PC-9 (cell line): ENCODE results near the gene UBAP2L. TPM values are rescaled to one million over a fixed set of nuclear protein-coding genes. Genes with fewer than 3 reads are reported as not detected.

Experiments used
- BruUV-seq: library from RNA; stranded (reverse); fragments of 400-500 nt; replicated peaks from 2 replicates; lab custom pipeline; 2021; lab: Mats Ljungman, UMichigan
- CTCF ChIA-PET: fragments of 300-600 bp; sonication (Branson Sonifier 250); formaldehyde crosslinking; loops from one replicate; lab custom pipeline; 2022; ENCODE audit warnings: antibody characterized with exemption; lab: Charles Lee
- POLR2A ChIA-PET: fragments of 300-600 bp; sonication (Branson Sonifier 250); formaldehyde crosslinking; loops from one replicate; lab custom pipeline; 2022; ENCODE audit warnings: antibody characterized with exemption; ENCODE audit not compliant: unreplicated experiment; lab: Charles Lee
- DNase-seq, 2 experiments: peaks; one replicate each; pipeline versions ENCODE4 v3.0.0 to v3.0.0-alpha.2; 2015 to 2022; ENCODE audit warnings: mixed read lengths in 1 of 2
- H2AFZ ChIP-seq: fragments of 200-600 bp; sonication (generic); 2 replicates; pipeline ENCODE4 v1.8.1; 2017; ENCODE audit warnings: antibody characterized with exemption
- H3F3A ChIP-seq: fragments of 200-600 bp; sonication (generic); 2 replicates; pipeline ENCODE4 v1.8.1; 2017; ENCODE audit warnings: antibody characterized with exemption, mild to moderate bottlenecking, low read depth; ENCODE audit not compliant: insufficient read depth
- H3K27ac ChIP-seq: fragments of 200-600 bp; sonication (generic); 2 replicates; pipeline ENCODE4 v1.6.1; 2016; ENCODE audit warnings: mixed run types
- H3K27me3 ChIP-seq: fragments of 200-600 bp; sonication (generic); 2 replicates; pipeline ENCODE4 v1.6.1; 2016; ENCODE audit warnings: low read depth, mixed run types; ENCODE audit not compliant: insufficient read depth
- H3K36me3 ChIP-seq: fragments of 200-600 bp; sonication (generic); 2 replicates; pipeline ENCODE4 v1.6.1; 2016; ENCODE audit warnings: low read depth, mixed run types
- H3K4me1 ChIP-seq: fragments of 200-600 bp; sonication (generic); replicated peaks from 2 replicates; pipeline ENCODE4 v1.6.1; 2016; ENCODE audit warnings: mixed run types; ENCODE audit not compliant: insufficient read depth
- H3K4me2 ChIP-seq: fragments of 200-600 bp; sonication (generic); 2 replicates; pipeline ENCODE4 v1.6.1; 2017; ENCODE audit warnings: mixed run types
- H3K4me3 ChIP-seq: fragments of 200-600 bp; sonication (generic); 2 replicates; pipeline ENCODE4 v1.6.1; 2016; ENCODE audit warnings: mixed run types
- H3K79me2 ChIP-seq: fragments of 200-600 bp; sonication (generic); 2 replicates; pipeline ENCODE4 v1.6.1; 2017; ENCODE audit warnings: low read depth, mixed run types
- H3K9me2 ChIP-seq: fragments of 200-600 bp; sonication (generic); 2 replicates; pipeline ENCODE4 v1.8.1; 2017; ENCODE audit warnings: mild to moderate bottlenecking; ENCODE audit not compliant: insufficient read depth
- H3K9me3 ChIP-seq: fragments of 200-600 bp; sonication (generic); 2 replicates; pipeline ENCODE4 v1.8.1; 2016; ENCODE audit warnings: low read depth; ENCODE audit not compliant: insufficient read depth
- H4K20me1 ChIP-seq: fragments of 200-600 bp; sonication (generic); 2 replicates; pipeline ENCODE4 v1.8.1; 2017; ENCODE audit not compliant: insufficient read depth
- CTCF ChIP-seq: fragments of 200-600 bp; sonication (generic); conservative IDR thresholded peaks from 2 replicates; pipeline ENCODE4 v1.6.1; 2017; ENCODE audit warnings: mixed run types, antibody characterized with exemption, mild to moderate bottlenecking, moderate library complexity
- EZH2 ChIP-seq: fragments of 200-600 bp; sonication (generic); IDR thresholded peaks from 2 replicates; pipeline ENCODE4 v1.8.0; 2017; ENCODE audit warnings: antibody characterized with exemption, low read depth
- intact Hi-C: fragments of 100-400 bp; cut with micrococcal nuclease; formaldehyde crosslinking; loops from one replicate; pipeline ENCODE4 v1.10.0; 2022; ENCODE audit not compliant: unreplicated experiment
- total RNA-seq: library from RNA; stranded (reverse); gene quantifications from 2 replicates; pipeline ENCODE4 v1.2.3, GENCODE V29; 2021

The UBAP2L gene
- total RNA-seq, 1 experiment from 2014 or later, result 157 TPM

GRCh38 chr1:154212083-154212482 is 8.7 kb upstream of the UBAP2L start:
- Histone ChIP-seq H3F3A (peaks cover 42% of the 10 kb centered on the region), H3K79me2 (peaks cover 19% of the 10 kb centered on the region), H3K4me1 (no peaks in the 10 kb centered on the region), H3K36me3 (peaks cover 25% of the 10 kb centered on the region), H3K9me2 (no peaks in the 10 kb centered on the region), H3K9me3 (no peaks in the 10 kb centered on the region), H3K27ac (no peak overlapping the region), H3K27me3 (no peaks in the 10 kb centered on the region), H3K4me3 (no peak overlapping the region), H2AFZ (no peak overlapping the region), H3K4me2 (no peak overlapping the region), H4K20me1 (peaks cover 13% of the 10 kb centered on the region)
- CTCF ChIA-PET, result no interaction called here
- BruUV-seq, result no TSS peak
- intact Hi-C loops, result no loop called here
- TF ChIP-seq EZH2, result no peak
- no peak for TF ChIP-seq CTCF
- DNase-seq, result no peak
- POLR2A ChIA-PET, result interaction anchor here (0.5 kb wide), 1 partner anchor 883 kb away, joined by 16 read pairs; no protein-coding TSS in a partner anchor

- no peaks in the 10 kb centered on the region for H3K27me3 ChIP-seq
- peaks cover 38% of the 10 kb centered on the region for H3F3A ChIP-seq
- intact Hi-C loops, result no loop called here
- H3K4me2 ChIP-seq, result no peak overlapping the region
- BruUV-seq, result no TSS peak
- H4K20me1 ChIP-seq, result peaks cover 9% of the 10 kb centered on the region; the same call in 1 of the 2 replicates
- POLR2A ChIA-PET, result no interaction called here
- peaks cover 4% of the 10 kb centered on the region for H3K4me1 ChIP-seq
- CTCF ChIA-PET, result no interaction called here
- H2AFZ ChIP-seq, result no peak overlapping the region
- H3K4me3 ChIP-seq, result no peak overlapping the region
- no peak overlapping the region for H3K27ac ChIP-seq
- H3K79me2 ChIP-seq, result peaks cover 31% of the 10 kb centered on the region
- peaks cover 37% of the 10 kb centered on the region for H3K36me3 ChIP-seq
- TF ChIP-seq CTCF (no peak), EZH2 (no peak)
- no peaks in the 10 kb centered on the region for H3K9me3 ChIP-seq
- no peaks in the 10 kb centered on the region for H3K9me2 ChIP-seq
- DNase-seq, result no peak
These were observed 7.5 kb upstream of the UBAP2L start for GRCh38 chr1:154213274-154213673.

- H3K4me1 ChIP-seq, result peaks cover 33% of the 10 kb centered on the region
- no peak overlapping the region for H3K27ac ChIP-seq
- peak overlapping the region; percentile 100 for H3K4me2 ChIP-seq
- peaks cover 21% of the 10 kb centered on the region for H4K20me1 ChIP-seq
- H3K9me2 ChIP-seq, result no peaks in the 10 kb centered on the region
- peaks cover 38% of the 10 kb centered on the region for H3K36me3 ChIP-seq
- intact Hi-C loops, result no loop called here
- H3K4me3 ChIP-seq, result peak overlapping the region; percentile 99; the same call in 1 of the 2 replicates
- H3K9me3 ChIP-seq, result no peaks in the 10 kb centered on the region
- peaks cover 78% of the 10 kb centered on the region for H3K79me2 ChIP-seq
- no peaks in the 10 kb centered on the region for H3K27me3 ChIP-seq
- BruUV-seq, result no TSS peak
- ChIA-PET POLR2A (interaction anchor here (0.6 kb wide), 1 partner anchor 227 kb away, joined by 3 read pairs; no protein-coding TSS in a partner anchor), CTCF (no interaction called here)
- H3F3A ChIP-seq, result peaks cover 21% of the 10 kb centered on the region
- H2AFZ ChIP-seq, result no peak overlapping the region
- no peak for DNase-seq
- TF ChIP-seq EZH2 (no peak), CTCF (no peak)
These were observed 2.2 kb upstream of the UBAP2L start for GRCh38 chr1:154218545-154218944.
